IPS DF 4.7 (cell line): ENCODE results near the gene ABT1.

Experiments used
- DNase-seq: peaks from one replicate; pipeline ENCODE4 v3.0.0-alpha.2; 2013; ENCODE audit warnings: low spot score; ENCODE audit errors: extremely low read depth

The ABT1 gene

GRCh38 chr6:26571592-26572296, 25.0 kb upstream of the ABT1 start:
- no peak for DNase-seq

GRCh38 chr6:26575494-26575939, 21.2 kb upstream of the ABT1 start:
- no peak for DNase-seq

GRCh38 chr6:26576407-26576843, 20.3 kb upstream of the ABT1 start:
- DNase-seq, result no peak

- no peak for DNase-seq
Observed at GRCh38 chr6:26576929-26577719, 19.6 kb upstream of the ABT1 start.

GRCh38 chr6:26577720-26578072, 19.1 kb upstream of the ABT1 start:
- DNase-seq, result no peak

GRCh38 chr6:26578279-26578678, 18.5 kb upstream of the ABT1 start:
- no peak for DNase-seq

- DNase-seq, result no peak
Observed at GRCh38 chr6:26578741-26579140, 18.0 kb upstream of the ABT1 start.

- DNase-seq, result no peak
Observed at GRCh38 chr6:26581164-26581915, 15.4 kb upstream of the ABT1 start.

GRCh38 chr6:26588965-26589364, 7.8 kb upstream of the ABT1 start:
- DNase-seq, result no peak

GRCh38 chr6:26592649-26593048, 4.1 kb upstream of the ABT1 start:
- DNase-seq, result no peak

GRCh38 chr6:26593278-26594130, 3.2 kb upstream of the ABT1 start:
- no peak for DNase-seq

- no peak for DNase-seq
Observed at GRCh38 chr6:26594131-26594498, 2.6 kb upstream of the ABT1 start.

- no peak for DNase-seq
Observed at GRCh38 chr6:26594730-26595632, 1.8 kb upstream of the ABT1 start.

- DNase-seq, result no peak
Observed at GRCh38 chr6:26595669-26596269, 984 bp upstream of the ABT1 start.

GRCh38 chr6:26597389-26597766, 625 bp downstream of the ABT1 start:
- no peak for DNase-seq

GRCh38 chr6:26597821-26598220, 1.1 kb downstream of the ABT1 start:
- no peak for DNase-seq

GRCh38 chr6:26598267-26598666, 1.5 kb downstream of the ABT1 start:
- DNase-seq, result no peak

GRCh38 chr6:26599134-26599533, 2.4 kb downstream of the ABT1 start:
- DNase-seq, result no peak

- DNase-seq, result no peak
Observed at GRCh38 chr6:26599591-26599990, 2.8 kb downstream of the ABT1 start.

GRCh38 chr6:26600759-26601158, 4.0 kb downstream of the ABT1 start:
- DNase-seq, result no peak
